IPS-20b (cell line): ENCODE results near the gene BFSP2.

Experiments
- H3K27ac ChIP-seq: one replicate; pipeline ENCODE4 v1.5.1; 2013; ENCODE audit warnings: low read length
- H3K27me3 ChIP-seq: 2 replicates; pipeline ENCODE4 v1.6.1; 2013; ENCODE audit warnings: mild to moderate bottlenecking, low read length, inconsistent platforms; ENCODE audit not compliant: insufficient read depth
- H3K36me3 ChIP-seq: 2 replicates; pipeline ENCODE4 v1.6.1; 2013; ENCODE audit warnings: low read depth, mild to moderate bottlenecking, inconsistent platforms, low read length, moderate library complexity; ENCODE audit not compliant: insufficient read depth
- H3K4me1 ChIP-seq: 2 replicates; pipeline ENCODE4 v1.6.1; 2013; ENCODE audit warnings: mild to moderate bottlenecking, control low read depth, inconsistent platforms, low read length, moderate library complexity; ENCODE audit not compliant: insufficient read depth
- H3K4me3 ChIP-seq: 2 replicates; pipeline ENCODE4 v1.5.1; 2013; ENCODE audit warnings: mild to moderate bottlenecking, low read length, inconsistent platforms
- H3K9ac ChIP-seq: 2 replicates; pipeline ENCODE4 v1.6.1; 2013; ENCODE audit warnings: low read depth, mild to moderate bottlenecking, inconsistent platforms, low read length, moderate library complexity
- H3K9me3 ChIP-seq: 2 replicates; pipeline ENCODE4 v1.6.1; 2013; ENCODE audit warnings: mild to moderate bottlenecking, low read depth, low read length, inconsistent platforms; ENCODE audit not compliant: insufficient read depth

The BFSP2 gene

GRCh38 chr3:133451309-133451708, 51.5 kb downstream of the BFSP2 start:
- no peak overlapping the region for H3K27ac ChIP-seq

GRCh38 chr3:133452641-133453319, 52.9 kb downstream of the BFSP2 start:
- Histone ChIP-seq H3K27me3 (no peaks in the 10 kb centered on the region), H3K9me3 (no peaks in the 10 kb centered on the region), H3K36me3 (no peaks in the 10 kb centered on the region), H3K4me3 (no peak overlapping the region), H3K27ac (no peak overlapping the region), H3K4me1 (peaks cover 10% of the 10 kb centered on the region; the same call in 1 of the 2 replicates), H3K9ac (no peak overlapping the region)

More at GRCh38 chr3:133451309-133451708, 51.5 kb downstream of the BFSP2 start:
- Histone ChIP-seq H3K36me3 (no peaks in the 10 kb centered on the region), H3K9me3 (no peaks in the 10 kb centered on the region), H3K4me1 (peaks cover 10% of the 10 kb centered on the region; the same call in 1 of the 2 replicates), H3K9ac (no peak overlapping the region), H3K4me3 (no peak overlapping the region), H3K27me3 (no peaks in the 10 kb centered on the region)

- peaks cover 10% of the 10 kb centered on the region; the same call in 1 of the 2 replicates for H3K4me1 ChIP-seq
- H3K9ac ChIP-seq, result no peak overlapping the region
- no peak overlapping the region for H3K27ac ChIP-seq
- no peaks in the 10 kb centered on the region for H3K27me3 ChIP-seq
- no peaks in the 10 kb centered on the region for H3K9me3 ChIP-seq
- no peak overlapping the region for H3K4me3 ChIP-seq
- H3K36me3 ChIP-seq, result no peaks in the 10 kb centered on the region
Observed at GRCh38 chr3:133453383-133453782, 53.5 kb downstream of the BFSP2 start.

- H3K9me3 ChIP-seq, result no peaks in the 10 kb centered on the region
- H3K27ac ChIP-seq, result no peak overlapping the region
- H3K36me3 ChIP-seq, result no peaks in the 10 kb centered on the region
- no peak overlapping the region for H3K4me3 ChIP-seq
- H3K9ac ChIP-seq, result no peak overlapping the region
- no peaks in the 10 kb centered on the region for H3K27me3 ChIP-seq
- peaks cover 10% of the 10 kb centered on the region; the same call in 1 of the 2 replicates for H3K4me1 ChIP-seq
Observed at GRCh38 chr3:133455281-133455680, 55.4 kb downstream of the BFSP2 start.

- Histone ChIP-seq H3K27ac (no peak overlapping the region), H3K4me3 (no peak overlapping the region), H3K9ac (no peak overlapping the region), H3K4me1 (peaks cover 15% of the 10 kb centered on the region), H3K36me3 (no peaks in the 10 kb centered on the region), H3K9me3 (no peaks in the 10 kb centered on the region), H3K27me3 (no peaks in the 10 kb centered on the region)
Observed at GRCh38 chr3:133455960-133456359, 56.1 kb downstream of the BFSP2 start.

- H3K9ac ChIP-seq, result no peak overlapping the region
- H3K4me1 ChIP-seq, result peaks cover 16% of the 10 kb centered on the region
- no peak overlapping the region for H3K4me3 ChIP-seq
- no peaks in the 10 kb centered on the region for H3K9me3 ChIP-seq
- no peaks in the 10 kb centered on the region for H3K36me3 ChIP-seq
- H3K27me3 ChIP-seq, result no peaks in the 10 kb centered on the region
- no peak overlapping the region for H3K27ac ChIP-seq
Observed at GRCh38 chr3:133457025-133457424, 57.2 kb downstream of the BFSP2 start.

GRCh38 chr3:133457465-133458067, 57.7 kb downstream of the BFSP2 start:
- Histone ChIP-seq H3K9ac (no peak overlapping the region), H3K4me1 (peaks cover 11% of the 10 kb centered on the region), H3K36me3 (no peaks in the 10 kb centered on the region), H3K27me3 (no peaks in the 10 kb centered on the region), H3K9me3 (no peaks in the 10 kb centered on the region), H3K4me3 (no peak overlapping the region), H3K27ac (no peak overlapping the region)

GRCh38 chr3:133459400-133459799, 59.5 kb downstream of the BFSP2 start:
- H3K27me3 ChIP-seq, result no peaks in the 10 kb centered on the region
- no peaks in the 10 kb centered on the region for H3K36me3 ChIP-seq
- H3K4me1 ChIP-seq, result peaks cover 7% of the 10 kb centered on the region; the same call in 1 of the 2 replicates
- no peak overlapping the region for H3K27ac ChIP-seq
- no peak overlapping the region for H3K9ac ChIP-seq
- H3K9me3 ChIP-seq, result no peaks in the 10 kb centered on the region
- no peak overlapping the region for H3K4me3 ChIP-seq

GRCh38 chr3:133460809-133461208, 61.0 kb downstream of the BFSP2 start:
- H3K36me3 ChIP-seq, result no peaks in the 10 kb centered on the region
- no peaks in the 10 kb centered on the region for H3K9me3 ChIP-seq
- no peak overlapping the region for H3K27ac ChIP-seq
- no peak overlapping the region for H3K4me3 ChIP-seq
- H3K9ac ChIP-seq, result no peak overlapping the region
- no peaks in the 10 kb centered on the region for H3K27me3 ChIP-seq
- H3K4me1 ChIP-seq, result peaks cover 7% of the 10 kb centered on the region; the same call in 1 of the 2 replicates

GRCh38 chr3:133461291-133461690, 61.4 kb downstream of the BFSP2 start:
- Histone ChIP-seq H3K4me1 (peaks cover 7% of the 10 kb centered on the region; the same call in 1 of the 2 replicates), H3K27me3 (no peaks in the 10 kb centered on the region), H3K9ac (no peak overlapping the region), H3K27ac (no peak overlapping the region), H3K4me3 (no peak overlapping the region), H3K36me3 (no peaks in the 10 kb centered on the region), H3K9me3 (no peaks in the 10 kb centered on the region)

- no peaks in the 10 kb centered on the region for H3K27me3 ChIP-seq
- peaks cover 7% of the 10 kb centered on the region; the same call in 1 of the 2 replicates for H3K4me1 ChIP-seq
- H3K9me3 ChIP-seq, result no peaks in the 10 kb centered on the region
Observed at GRCh38 chr3:133463347-133463860, 63.5 kb downstream of the BFSP2 start.

GRCh38 chr3:133464573-133464972, 64.7 kb downstream of the BFSP2 start:
- H3K36me3 ChIP-seq, result no peaks in the 10 kb centered on the region
- H3K27ac ChIP-seq, result no peak overlapping the region
- no peaks in the 10 kb centered on the region for H3K27me3 ChIP-seq
- H3K4me1 ChIP-seq, result peaks cover 7% of the 10 kb centered on the region; the same call in 1 of the 2 replicates
- no peak overlapping the region for H3K4me3 ChIP-seq
- H3K9me3 ChIP-seq, result no peaks in the 10 kb centered on the region
- no peak overlapping the region for H3K9ac ChIP-seq

More at GRCh38 chr3:133463347-133463860, 63.5 kb downstream of the BFSP2 start:
- Histone ChIP-seq H3K9ac (no peak overlapping the region), H3K27ac (no peak overlapping the region), H3K4me3 (no peak overlapping the region), H3K36me3 (no peaks in the 10 kb centered on the region)
